Dedifferentiated amniotic fluid mesenchymal stem cell (primary cell): Measurements from ENCODE around the gene OTUD5.
"Not testable (repeated sequence)": the region's sequence is repeated elsewhere in the genome, so short reads cannot be mapped to it uniquely, and the experiment has no call there.

Source experiments
- DNase-seq: peaks from one replicate; pipeline ENCODE4 v3.0.0-alpha.2; 2016; ENCODE audit errors: extremely low spot score

Gene OTUD5

GRCh38 chrX:48957477-48957826 lies at the start of gene OTUD5:
TSS of gene OTUD5 (minus strand) at chrX:48957607. CDS start at chrX:48957570, 37 bp downstream.
- no peak for DNase-seq

GRCh38 chrX:49003696-49004095 lies 46.3 kb upstream of the OTUD5 start:
- no peak for DNase-seq

GRCh38 chrX:49002091-49002935 lies 44.9 kb upstream of the OTUD5 start, which contains the start of gene GRIPAP1:
TSS of gene GRIPAP1 (minus strand) at chrX:49002264. CDS start at chrX:49002229, 35 bp downstream.
- DNase-seq: peak; percentile 68

- DNase-seq: no peak
Observed at GRCh38 chrX:49001521-49002090, 44.2 kb upstream of the OTUD5 start.

GRCh38 chrX:49000636-49001035 lies 43.2 kb upstream of the OTUD5 start:
- no peak for DNase-seq

- no peak for DNase-seq
Observed at GRCh38 chrX:48999030-48999429, 41.6 kb upstream of the OTUD5 start.

GRCh38 chrX:48998391-48998790 lies 41.0 kb upstream of the OTUD5 start:
- DNase-seq: no peak

- no peak for DNase-seq
Observed at GRCh38 chrX:48997865-48998264, 40.5 kb upstream of the OTUD5 start.

- no peak for DNase-seq
Observed at GRCh38 chrX:48997455-48997854, 40.0 kb upstream of the OTUD5 start.

- no peak for DNase-seq
Observed at GRCh38 chrX:48996969-48997368, 39.6 kb upstream of the OTUD5 start.

- DNase-seq: no peak
Observed at GRCh38 chrX:48992341-48992740, 34.9 kb upstream of the OTUD5 start.

GRCh38 chrX:48989483-48989882 lies 32.1 kb upstream of the OTUD5 start:
- no peak for DNase-seq

- no peak for DNase-seq
Observed at GRCh38 chrX:48983896-48984295, 26.5 kb upstream of the OTUD5 start.

- no peak for DNase-seq
Observed at GRCh38 chrX:48983081-48983480, 25.7 kb upstream of the OTUD5 start.

GRCh38 chrX:48981178-48981577 lies 23.8 kb upstream of the OTUD5 start:
- no peak for DNase-seq

GRCh38 chrX:48980341-48980740 lies 22.9 kb upstream of the OTUD5 start:
- DNase-seq: not testable (repeated sequence)

- no peak for DNase-seq
Observed at GRCh38 chrX:48978226-48978625, 20.8 kb upstream of the OTUD5 start.

GRCh38 chrX:48976086-48976485 lies 18.7 kb upstream of the OTUD5 start:
- DNase-seq: no peak

GRCh38 chrX:48975541-48975940 lies 18.1 kb upstream of the OTUD5 start:
- DNase-seq: no peak

- no peak for DNase-seq
Observed at GRCh38 chrX:48975041-48975440, 17.6 kb upstream of the OTUD5 start.

GRCh38 chrX:48974574-48974973 lies 17.2 kb upstream of the OTUD5 start:
- no peak for DNase-seq

- no peak for DNase-seq
Observed at GRCh38 chrX:48974033-48974432, 16.6 kb upstream of the OTUD5 start.
